HEK293T (cell line): ENCODE measurements around the gene PLA2G6.

ENCODE experiments used
- CTCF ChIA-PET: fragments of 350-600 bp; formaldehyde crosslinking; extraction: SDS; loops from one replicate; lab custom pipeline; 2021; ENCODE audit warnings: antibody characterized with exemption, inconsistent platforms; lab: Yijun Ruan, JAX
- POLR2A ChIA-PET: fragments of 350-600 bp; formaldehyde crosslinking; extraction: SDS; loops from one replicate; lab custom pipeline; 2020; ENCODE audit warnings: antibody characterized with exemption, inconsistent platforms; lab: Yijun Ruan, JAX
- DNase-seq: peaks from one replicate; pipeline ENCODE4 v3.0.0; 2012; ENCODE audit warnings: mixed read lengths; ENCODE audit errors: extremely low spot score
- ARNT ChIP-seq: fragments of 450-650 bp; IDR thresholded peaks from 2 replicates; pipeline ENCODE4 v1.6.1; 2017; ENCODE audit warnings: mild to moderate bottlenecking
- BHLHE40 ChIP-seq: fragments of 450-650 bp; IDR thresholded peaks from 2 replicates; pipeline ENCODE4 v1.6.1; 2016; ENCODE audit warnings: mild to moderate bottlenecking, moderate library complexity, borderline replicate concordance
- ELF4 ChIP-seq: fragments of 450-650 bp; IDR thresholded peaks from 2 replicates; pipeline ENCODE4 v1.6.1; 2017; ENCODE audit warnings: antibody characterized with exemption
- FOXA1 ChIP-seq: fragments of 450-650 bp; IDR thresholded peaks from 2 replicates; pipeline ENCODE4 v1.6.1; 2016; ENCODE audit warnings: mild to moderate bottlenecking
- FOXK2 ChIP-seq: fragments of 450-650 bp; IDR thresholded peaks from 2 replicates; pipeline ENCODE4 v1.6.1; 2016; ENCODE audit warnings: mild to moderate bottlenecking
- FOXM1 ChIP-seq: fragments of 450-650 bp; IDR thresholded peaks from 2 replicates; pipeline ENCODE4 v1.6.1; 2017; ENCODE audit warnings: mild to moderate bottlenecking, borderline replicate concordance
- HDGF ChIP-seq: fragments of 450-650 bp; IDR thresholded peaks from 2 replicates; pipeline ENCODE4 v1.6.1; 2017; ENCODE audit warnings: antibody characterized with exemption, borderline replicate concordance
- L3MBTL2 ChIP-seq: fragments of 450-650 bp; conservative IDR thresholded peaks from 2 replicates; pipeline ENCODE4 v1.6.1; 2016; ENCODE audit warnings: mild to moderate bottlenecking
- NFRKB ChIP-seq: fragments of 450-650 bp; IDR thresholded peaks from 2 replicates; pipeline ENCODE4 v1.6.1; 2016; ENCODE audit warnings: mild to moderate bottlenecking, moderate library complexity
- SP1 ChIP-seq: fragments of 450-650 bp; IDR thresholded peaks from 2 replicates; pipeline ENCODE4 v1.6.1; 2017
- SUZ12 ChIP-seq: fragments of 450-650 bp; IDR thresholded peaks from 2 replicates; pipeline ENCODE4 v1.6.1; 2016; ENCODE audit warnings: mild to moderate bottlenecking
- ZNF384 ChIP-seq: fragments of 450-650 bp; IDR thresholded peaks from 2 replicates; pipeline ENCODE4 v1.6.1; 2016
- TF ChIP-seq, protein P1 (sequence below): fragments of 450-650 bp; IDR thresholded peaks from 2 replicates; pipeline ENCODE4 v1.6.1; 2016

PLA2G6 gene

GRCh38 chr22:38062791-38063190 lies 118.8 kb downstream of the PLA2G6 start:
- POLR2A ChIA-PET, result no interaction called here
- no peak for DNase-seq
- CTCF ChIA-PET, result no interaction called here
- TF ChIP-seq BHLHE40, result no peak
- no peak for TF ChIP-seq FOXK2
- no peak for TF ChIP-seq HDGF
- TF ChIP-seq FOXM1, result no peak
- no peak for TF ChIP-seq FOXA1
- no peak for TF ChIP-seq L3MBTL2
- TF ChIP-seq ARNT, result no peak
- TF ChIP-seq SP1, result no peak
- no peak for TF ChIP-seq SUZ12
- no peak for TF ChIP-seq ZNF384
- TF ChIP-seq, protein P1, sequence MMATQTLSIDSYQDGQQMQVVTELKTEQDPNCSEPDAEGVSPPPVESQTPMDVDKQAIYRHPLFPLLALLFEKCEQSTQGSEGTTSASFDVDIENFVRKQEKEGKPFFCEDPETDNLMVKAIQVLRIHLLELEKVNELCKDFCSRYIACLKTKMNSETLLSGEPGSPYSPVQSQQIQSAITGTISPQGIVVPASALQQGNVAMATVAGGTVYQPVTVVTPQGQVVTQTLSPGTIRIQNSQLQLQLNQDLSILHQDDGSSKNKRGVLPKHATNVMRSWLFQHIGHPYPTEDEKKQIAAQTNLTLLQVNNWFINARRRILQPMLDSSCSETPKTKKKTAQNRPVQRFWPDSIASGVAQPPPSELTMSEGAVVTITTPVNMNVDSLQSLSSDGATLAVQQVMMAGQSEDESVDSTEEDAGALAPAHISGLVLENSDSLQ, result no peak
- TF ChIP-seq NFRKB, result no peak
- TF ChIP-seq ELF4, result no peak
